Placental pericyte (primary cell): ENCODE results near the gene CAVIN3. TPM values are rescaled to one million over a fixed set of nuclear protein-coding genes. Genes with fewer than 3 reads are reported as not detected.

Experiments used
- total RNA-seq: library from RNA; depleted of rRNA; stranded (reverse); fragments of >200 nt; gene quantifications from 2 replicates; pipeline ENCODE4 v1.2.3, GENCODE V29; 2012

The CAVIN3 gene
- 357 and 444 TPM in 2 replicates for total RNA-seq

GRCh38 chr11:6320411-6321155 lies at the start of gene CAVIN3:
Gene CAVIN3, minus strand, starts transcription at chr11:6320501. Its CDS starts 25 bp downstream, at chr11:6320476.

Other genes with a start within 250 kb of the CAVIN3 start
- gene OR56B4, start 212.8 kb downstream of the CAVIN3 start, total RNA-seq = not detected in 2 replicates
- not detected in 2 replicates for gene OR52B2, start 150.2 kb downstream of the CAVIN3 start, total RNA-seq
- not detected in 2 replicates for gene OR52W1, start 121.3 kb downstream of the CAVIN3 start, total RNA-seq
- not detected in 2 replicates for gene C11orf42, start 114.9 kb downstream of the CAVIN3 start, total RNA-seq
- gene FHIP1B, start 85.9 kb downstream of the CAVIN3 start, total RNA-seq = 24.9 and 36.5 TPM in 2 replicates
- gene CNGA4, start 81.4 kb downstream of the CAVIN3 start, total RNA-seq = 0.44 TPM in 1 of 2 replicates, not detected in the other
- gene CCKBR, start 60.7 kb downstream of the CAVIN3 start, total RNA-seq = not detected in 2 replicates
- 34.9 and 44.4 TPM in 2 replicates for gene SMPD1, start 70.0 kb upstream of the CAVIN3 start, total RNA-seq
- gene APBB1, start 98.6 kb upstream of the CAVIN3 start, total RNA-seq = 38.5 and 45.1 TPM in 2 replicates
- gene HPX, start 120.5 kb upstream of the CAVIN3 start, total RNA-seq = 0.14 and 0.66 TPM in 2 replicates
- 17.9 and 26.3 TPM in 2 replicates for gene TRIM3, start 153.4 kb upstream of the CAVIN3 start, total RNA-seq
- gene ARFIP2, start 160.8 kb upstream of the CAVIN3 start, total RNA-seq = 70.0 and 118 TPM in 2 replicates
- gene TIMM10B, start 161.0 kb upstream of the CAVIN3 start, total RNA-seq = 50.7 and 61.7 TPM in 2 replicates
- 6.2 and 14.0 TPM in 2 replicates for gene DNHD1, start 176.8 kb upstream of the CAVIN3 start, total RNA-seq